ENCODE results near the gene TMEM147.

Gene TMEM147

DNA sequence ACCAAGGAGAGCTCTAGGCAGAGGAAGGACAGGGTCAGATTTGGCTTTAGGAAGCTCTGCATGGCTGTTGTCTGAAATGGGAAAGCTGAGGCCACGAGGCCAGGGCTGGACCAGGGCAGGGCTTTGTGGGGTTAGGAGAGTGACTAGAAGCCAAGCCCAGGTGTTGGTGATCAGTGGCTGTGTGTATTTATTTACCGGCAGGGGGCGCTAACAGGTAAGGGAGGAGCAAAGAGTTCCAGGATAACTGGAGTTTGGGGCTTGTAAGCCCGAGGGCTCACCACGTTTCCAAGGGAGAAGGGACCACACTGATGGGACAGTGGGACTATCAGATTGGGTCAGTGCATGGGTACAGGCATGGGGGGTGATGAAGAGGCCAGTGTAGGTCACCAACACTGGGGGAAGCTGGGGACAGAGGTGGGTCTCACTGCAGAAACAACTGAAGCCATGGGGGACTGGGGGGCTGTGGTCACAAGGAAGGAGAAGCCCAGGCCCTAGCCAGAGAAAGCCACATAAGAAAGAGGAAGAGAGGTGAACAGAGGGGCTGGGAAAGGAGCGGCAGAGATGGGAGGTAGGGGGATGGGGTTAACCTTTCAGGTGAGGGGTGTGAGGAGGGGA lies 3.9 kb downstream of the TMEM147 start:
- peak; percentile 67 for DNase-seq (ENCODE audit: low spot score)

DNA sequence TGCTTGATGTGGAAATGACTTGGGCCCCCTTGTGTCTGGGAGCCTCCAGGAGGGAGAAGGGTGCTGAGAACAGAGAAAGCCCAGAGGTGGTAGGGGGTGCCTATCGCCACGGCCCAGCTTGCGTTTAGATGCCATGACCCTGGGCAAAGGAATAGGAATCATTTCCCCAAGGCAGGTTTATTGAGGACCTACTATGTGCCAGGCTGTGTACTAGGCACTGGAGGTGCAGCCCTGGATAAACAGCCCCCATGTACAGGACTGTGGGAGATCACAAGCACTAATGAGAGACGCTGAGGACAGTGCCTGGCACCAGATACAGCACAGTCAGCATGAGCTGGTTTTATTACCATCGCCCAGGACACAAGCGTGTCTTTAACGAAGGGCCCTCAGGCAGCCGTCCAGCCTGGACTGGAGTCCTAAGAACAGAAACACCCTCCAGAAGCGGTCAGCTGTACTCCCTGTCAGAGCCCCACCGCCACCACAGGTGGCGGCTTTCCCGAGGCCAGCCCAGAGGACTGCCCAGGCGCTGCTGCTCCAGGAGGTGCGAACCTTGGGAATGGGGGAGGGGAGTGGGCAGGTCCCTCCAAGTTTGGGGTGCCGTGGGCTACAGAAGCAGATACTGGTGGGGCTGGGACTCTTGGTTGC lies 4.6 kb downstream of the TMEM147 start:
- no peak for DNase-seq (ENCODE audit: low spot score)

DNA sequence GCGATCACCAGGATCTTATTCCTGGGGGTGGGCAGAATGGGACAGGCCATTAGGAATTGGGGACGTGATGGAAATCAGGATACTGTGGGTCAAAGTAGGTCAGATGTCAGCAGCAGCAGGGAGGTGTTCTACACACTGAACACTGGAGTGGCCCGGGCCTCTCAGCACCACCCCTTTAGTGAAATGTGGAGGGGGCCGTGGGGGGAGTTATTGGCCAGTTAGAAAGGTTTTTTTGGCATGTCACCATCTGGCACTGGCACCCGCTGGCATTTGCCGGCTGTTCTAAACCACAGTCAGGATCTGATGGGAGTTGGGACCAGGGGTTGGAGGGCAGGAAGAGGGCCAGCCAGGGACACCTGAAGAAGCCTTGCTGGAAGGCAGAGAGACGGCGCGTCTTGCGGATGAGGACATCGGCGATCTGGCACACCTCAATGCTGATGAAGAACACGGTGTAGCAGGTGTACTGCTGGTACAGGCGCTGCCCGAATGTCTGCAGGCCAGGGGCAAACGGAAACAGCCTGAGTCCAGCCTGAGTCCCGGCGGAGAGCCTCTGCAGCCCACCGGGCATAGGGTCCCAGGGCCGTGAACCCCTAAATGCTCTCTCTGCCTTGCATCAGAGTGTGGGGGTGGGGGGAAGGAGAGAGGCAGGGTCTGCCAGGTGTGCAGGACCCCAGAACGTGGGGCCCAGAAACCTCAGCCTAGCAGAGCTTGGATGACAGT lies 5.8 kb downstream of the TMEM147 start:
- no peak for DNase-seq (ENCODE audit: low spot score)

GRCh38 chr19:35552534-35553384 lies 7.3 kb downstream of the TMEM147 start:
- DNase-seq (ENCODE audit: low spot score): no peak

DNA sequence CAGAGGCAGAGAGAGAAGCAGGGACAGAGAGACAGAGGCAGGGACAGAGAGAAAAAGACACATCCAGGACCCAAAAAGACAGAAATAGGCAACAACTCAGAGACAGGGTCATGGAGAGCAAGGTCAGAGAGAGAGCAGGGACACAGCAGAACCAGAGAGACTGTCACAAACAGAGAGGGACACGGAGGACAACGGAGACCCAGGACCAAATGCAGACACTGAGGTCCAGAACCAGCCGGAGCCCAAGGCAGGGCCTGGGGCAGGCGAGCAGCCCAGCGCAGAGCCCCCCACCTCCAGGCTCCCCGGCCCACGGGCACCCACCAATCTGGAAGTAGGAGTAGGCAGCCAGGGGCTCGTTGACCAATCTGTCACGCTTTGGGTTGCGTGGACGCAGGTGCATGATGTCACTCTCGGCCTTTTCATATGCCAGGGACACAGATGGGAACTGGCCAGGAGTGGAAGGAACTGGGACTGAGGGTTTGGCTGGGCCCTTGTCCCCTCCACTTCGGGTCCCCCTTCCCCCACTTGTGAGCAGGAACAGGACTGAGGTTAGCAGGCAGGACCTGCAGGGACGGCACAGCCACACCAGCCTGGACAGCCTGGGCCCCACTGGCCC lies 8.1 kb downstream of the TMEM147 start:
- DNase-seq (ENCODE audit: low spot score): no peak

- DNase-seq (ENCODE audit: low spot score): no peak
Observed at GRCh38 chr19:35554076-35554475, 8.7 kb downstream of the TMEM147 start.

DNA sequence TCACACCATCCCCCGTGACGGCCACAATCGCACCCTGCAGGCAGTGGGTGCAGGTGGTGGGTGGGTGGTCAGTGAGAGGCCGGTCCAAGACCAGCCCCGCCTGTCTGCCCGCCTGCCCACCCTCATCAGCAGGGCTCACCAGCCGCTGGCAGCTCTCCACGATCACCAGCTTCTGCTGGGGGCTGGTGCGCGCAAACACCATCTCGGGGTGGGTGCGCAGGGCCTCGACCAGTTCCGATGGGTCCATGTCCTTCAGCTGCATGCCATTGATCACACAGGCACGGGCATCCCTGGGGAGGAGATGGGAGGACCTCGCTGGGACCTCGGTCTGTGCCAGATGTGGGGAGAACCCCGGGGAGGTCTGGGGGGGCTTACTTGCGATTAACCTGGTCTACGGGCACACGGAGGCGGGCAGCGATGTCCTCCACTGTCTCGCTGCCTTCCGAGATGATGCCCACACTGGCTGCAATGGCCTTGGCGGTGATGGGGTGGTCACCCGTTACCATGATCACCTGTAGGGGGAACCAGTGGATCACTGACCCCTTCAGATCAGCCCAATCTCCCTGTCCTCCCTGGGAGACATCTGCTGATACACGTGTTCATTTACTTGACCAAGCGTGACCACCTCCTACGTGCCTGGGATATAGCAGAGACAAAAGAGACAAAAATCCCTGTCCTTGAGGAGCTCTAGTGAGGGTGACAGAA lies 10.0 kb downstream of the TMEM147 start:
- peak; percentile 41 for DNase-seq (ENCODE audit: low spot score)

- no peak for DNase-seq (ENCODE audit: low spot score)
Observed at GRCh38 chr19:35556025-35556590, 10.7 kb downstream of the TMEM147 start.

DNA sequence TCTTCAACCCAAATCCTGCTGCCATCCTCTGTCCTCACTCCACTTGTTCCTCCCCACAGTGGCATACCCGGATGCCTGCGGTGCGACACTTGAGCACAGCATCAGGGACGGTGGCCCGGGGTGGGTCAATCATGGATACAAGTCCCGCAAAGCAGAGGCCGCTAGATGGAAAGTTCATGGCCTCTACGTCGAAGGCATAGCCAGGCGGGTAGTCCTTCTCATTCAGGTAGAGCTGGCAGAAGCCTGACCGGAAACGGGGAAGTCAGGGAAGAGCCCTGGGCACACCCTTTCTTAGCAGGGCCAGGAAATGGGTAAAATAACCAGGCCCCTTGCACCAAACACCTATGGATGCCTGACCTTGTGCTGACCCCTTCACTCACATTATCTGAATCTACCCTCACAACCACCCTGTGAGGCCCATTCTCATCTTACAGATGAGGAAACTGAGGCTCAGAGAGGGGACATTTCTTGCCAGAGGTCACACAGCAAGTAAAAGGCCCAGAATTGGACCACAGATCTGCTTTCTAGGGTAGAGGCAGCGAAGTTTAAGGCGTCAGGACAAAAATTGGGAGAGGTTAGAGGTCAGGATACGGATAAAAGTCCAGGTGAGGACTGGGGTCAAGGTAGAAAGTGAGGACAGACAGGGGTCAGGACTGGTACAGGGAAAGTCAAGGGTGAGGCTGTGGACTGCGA lies 11.6 kb downstream of the TMEM147 start:
- DNase-seq (ENCODE audit: low spot score): no peak

GRCh38 chr19:35557539-35558399 lies 12.3 kb downstream of the TMEM147 start:
- no peak for DNase-seq (ENCODE audit: low spot score)

DNA sequence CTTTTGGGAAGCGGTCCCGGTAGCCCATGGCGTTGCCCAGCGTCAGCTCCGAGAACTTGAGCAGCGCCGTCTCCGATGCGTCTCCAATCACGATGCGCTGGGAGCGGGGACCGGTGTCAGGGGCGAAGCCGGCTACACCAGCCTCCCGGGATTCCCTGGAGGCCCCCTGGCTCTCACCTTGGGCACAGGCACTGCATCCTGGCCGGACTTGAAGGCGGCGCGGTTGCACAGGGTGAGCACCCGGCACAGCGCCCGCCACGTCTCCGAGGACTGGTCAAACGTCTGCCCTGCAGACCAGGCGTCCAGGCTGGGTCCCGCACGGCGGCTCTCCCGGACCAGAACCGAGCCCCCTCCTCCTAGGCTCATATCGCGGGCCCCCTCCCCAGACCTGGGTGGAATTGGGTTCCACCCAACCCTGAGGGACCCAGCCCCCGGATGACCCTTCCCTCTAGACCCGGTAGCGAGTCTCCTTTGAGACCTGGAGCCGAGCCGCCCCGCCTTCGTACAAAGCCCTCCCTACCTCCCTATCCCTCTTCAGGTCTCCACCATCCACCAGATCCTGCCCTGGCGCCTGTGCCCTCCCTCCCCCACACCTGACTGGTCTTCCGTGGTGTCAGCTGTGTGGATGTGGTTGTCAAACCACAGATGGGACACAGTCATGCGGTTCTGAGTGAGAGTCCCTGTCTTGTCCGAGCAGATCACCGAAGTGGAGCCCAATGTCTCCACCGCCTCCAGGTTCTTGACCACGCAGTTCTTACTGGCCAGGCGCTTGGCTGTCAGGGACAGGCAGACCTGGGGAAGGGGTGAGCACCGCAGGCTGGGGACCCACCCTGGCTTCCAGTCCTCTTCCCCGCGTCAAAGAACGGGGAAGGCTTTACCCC lies 13.2 kb downstream of the TMEM147 start:
- no peak for DNase-seq (ENCODE audit: low spot score)

DNA sequence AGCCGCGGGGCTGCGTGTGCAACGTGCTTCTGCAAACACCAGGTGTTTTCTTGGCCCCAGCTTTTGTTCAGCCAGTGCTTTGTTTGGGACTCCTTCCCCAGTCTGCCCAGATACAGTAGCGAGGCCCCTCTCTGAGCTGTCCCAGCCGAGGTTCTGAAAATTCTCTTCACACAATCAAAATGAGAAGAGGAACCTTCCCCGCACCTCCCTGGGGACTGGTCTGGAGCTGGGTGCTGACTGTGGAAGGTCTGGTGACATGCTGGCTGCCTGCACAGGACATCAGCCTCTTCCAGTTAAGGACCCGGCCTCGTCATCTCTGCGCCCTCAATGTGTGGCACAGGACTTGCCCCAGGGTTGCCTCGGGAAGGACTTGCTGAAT lies 13.8 kb downstream of the TMEM147 start:
- no peak for DNase-seq (ENCODE audit: low spot score)

GRCh38 chr19:35559781-35560180 lies 14.4 kb downstream of the TMEM147 start:
- DNase-seq (ENCODE audit: low spot score): no peak

GRCh38 chr19:35560271-35560670 lies 14.8 kb downstream of the TMEM147 start:
- DNase-seq (ENCODE audit: low spot score): no peak

GRCh38 chr19:35560677-35561076 lies 15.3 kb downstream of the TMEM147 start:
- no peak for DNase-seq (ENCODE audit: low spot score)

GRCh38 chr19:35561436-35561835 lies 16.0 kb downstream of the TMEM147 start:
- DNase-seq (ENCODE audit: low spot score): no peak

- no peak for DNase-seq (ENCODE audit: low spot score)
Observed at GRCh38 chr19:35562336-35562735, 16.9 kb downstream of the TMEM147 start.

GRCh38 chr19:35562776-35563175 lies 17.4 kb downstream of the TMEM147 start:
- no peak for DNase-seq (ENCODE audit: low spot score)
